ENCODE measurements around the gene VSIG10L2.

DNA sequence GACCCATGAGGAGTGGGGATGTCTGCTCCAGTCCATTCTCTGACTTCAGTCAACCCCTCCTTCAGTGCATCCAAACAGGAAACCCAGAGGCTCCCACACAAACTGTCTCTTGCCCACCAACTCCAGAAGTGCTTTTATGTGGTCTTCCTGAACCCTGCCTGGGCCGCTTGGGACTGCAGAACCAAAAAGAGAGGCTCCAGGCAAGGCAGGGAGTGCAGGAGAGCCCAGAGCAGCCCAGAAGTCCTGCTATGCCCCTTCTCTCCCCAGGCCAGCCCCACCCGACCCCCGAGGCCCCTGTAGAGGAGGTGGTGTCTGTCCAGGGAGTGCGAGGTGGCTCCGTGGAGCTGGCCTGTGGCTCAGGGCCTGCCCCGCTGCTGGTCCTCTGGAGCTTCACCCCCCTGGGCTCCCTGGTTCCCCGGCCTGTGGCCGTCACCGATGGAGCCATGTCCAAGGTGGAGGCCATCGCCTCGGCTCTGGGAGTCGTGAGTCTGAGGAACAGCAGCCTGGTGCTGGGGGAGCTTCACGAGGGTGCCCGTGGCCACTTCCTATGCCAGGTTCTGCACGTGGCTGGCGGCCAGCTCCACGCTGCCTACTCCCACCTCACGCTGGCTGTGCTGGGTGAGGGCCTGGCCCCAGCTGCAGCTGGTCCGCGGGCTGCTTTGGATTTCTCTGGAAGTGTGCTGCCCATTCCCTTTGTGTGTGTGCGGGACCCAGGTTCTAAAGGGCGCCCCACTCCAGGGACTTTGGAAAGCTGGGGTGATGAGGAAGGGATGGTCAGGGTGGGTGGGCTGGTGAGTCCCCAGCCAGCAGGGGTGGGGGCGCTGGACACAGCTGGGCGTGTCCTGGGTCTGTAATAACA, 1.8 kb downstream of the VSIG10L2 start:
- TF ChIP-seq, protein P1, sequence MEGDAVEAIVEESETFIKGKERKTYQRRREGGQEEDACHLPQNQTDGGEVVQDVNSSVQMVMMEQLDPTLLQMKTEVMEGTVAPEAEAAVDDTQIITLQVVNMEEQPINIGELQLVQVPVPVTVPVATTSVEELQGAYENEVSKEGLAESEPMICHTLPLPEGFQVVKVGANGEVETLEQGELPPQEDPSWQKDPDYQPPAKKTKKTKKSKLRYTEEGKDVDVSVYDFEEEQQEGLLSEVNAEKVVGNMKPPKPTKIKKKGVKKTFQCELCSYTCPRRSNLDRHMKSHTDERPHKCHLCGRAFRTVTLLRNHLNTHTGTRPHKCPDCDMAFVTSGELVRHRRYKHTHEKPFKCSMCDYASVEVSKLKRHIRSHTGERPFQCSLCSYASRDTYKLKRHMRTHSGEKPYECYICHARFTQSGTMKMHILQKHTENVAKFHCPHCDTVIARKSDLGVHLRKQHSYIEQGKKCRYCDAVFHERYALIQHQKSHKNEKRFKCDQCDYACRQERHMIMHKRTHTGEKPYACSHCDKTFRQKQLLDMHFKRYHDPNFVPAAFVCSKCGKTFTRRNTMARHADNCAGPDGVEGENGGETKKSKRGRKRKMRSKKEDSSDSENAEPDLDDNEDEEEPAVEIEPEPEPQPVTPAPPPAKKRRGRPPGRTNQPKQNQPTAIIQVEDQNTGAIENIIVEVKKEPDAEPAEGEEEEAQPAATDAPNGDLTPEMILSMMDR (IDR thresholded peaks at IDR 0.05): no peak
- no peak for TF ChIP-seq POLR2A (IDR thresholded peaks at IDR 0.05)
